ENCODE data around the gene TMA7.
A peak's percentile ranks its signal among the peaks of the same experiment; 100 is the strongest.
"Not testable (repeated sequence)": the region's sequence is repeated elsewhere in the genome, so short reads cannot be mapped to it uniquely, and the experiment has no call there.

The TMA7 gene

DNA sequence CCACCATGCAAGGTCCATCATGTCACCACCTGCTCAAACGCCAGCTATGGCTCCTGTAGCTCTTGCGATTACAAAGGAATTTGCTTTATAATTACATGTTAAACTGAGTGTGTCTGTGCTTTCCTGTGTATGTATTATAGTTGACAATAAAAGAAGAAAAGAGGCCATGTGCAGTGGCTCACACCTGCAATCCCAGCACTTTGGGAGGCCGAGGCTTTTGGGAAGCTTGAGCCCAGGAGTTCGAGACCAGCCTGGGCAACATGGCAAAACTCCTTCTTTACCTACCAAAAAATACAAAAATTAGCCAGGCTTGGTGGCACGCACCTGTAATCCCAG is 33.5 kb downstream of the TMA7 start:
- TF ChIP-seq, protein P1, sequence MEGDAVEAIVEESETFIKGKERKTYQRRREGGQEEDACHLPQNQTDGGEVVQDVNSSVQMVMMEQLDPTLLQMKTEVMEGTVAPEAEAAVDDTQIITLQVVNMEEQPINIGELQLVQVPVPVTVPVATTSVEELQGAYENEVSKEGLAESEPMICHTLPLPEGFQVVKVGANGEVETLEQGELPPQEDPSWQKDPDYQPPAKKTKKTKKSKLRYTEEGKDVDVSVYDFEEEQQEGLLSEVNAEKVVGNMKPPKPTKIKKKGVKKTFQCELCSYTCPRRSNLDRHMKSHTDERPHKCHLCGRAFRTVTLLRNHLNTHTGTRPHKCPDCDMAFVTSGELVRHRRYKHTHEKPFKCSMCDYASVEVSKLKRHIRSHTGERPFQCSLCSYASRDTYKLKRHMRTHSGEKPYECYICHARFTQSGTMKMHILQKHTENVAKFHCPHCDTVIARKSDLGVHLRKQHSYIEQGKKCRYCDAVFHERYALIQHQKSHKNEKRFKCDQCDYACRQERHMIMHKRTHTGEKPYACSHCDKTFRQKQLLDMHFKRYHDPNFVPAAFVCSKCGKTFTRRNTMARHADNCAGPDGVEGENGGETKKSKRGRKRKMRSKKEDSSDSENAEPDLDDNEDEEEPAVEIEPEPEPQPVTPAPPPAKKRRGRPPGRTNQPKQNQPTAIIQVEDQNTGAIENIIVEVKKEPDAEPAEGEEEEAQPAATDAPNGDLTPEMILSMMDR (IDR thresholded peaks at IDR 0.05; ENCODE audit: control insufficient read depth, extremely low read depth, insufficient read depth) = no peak
- H3K4me3 ChIP-seq (ENCODE audit: low read depth, low read length) = peak overlapping the region; percentile 87; the same call in 1 of the 2 replicates
- DNase-seq (ENCODE audit: low read depth) = no peak

DNA sequence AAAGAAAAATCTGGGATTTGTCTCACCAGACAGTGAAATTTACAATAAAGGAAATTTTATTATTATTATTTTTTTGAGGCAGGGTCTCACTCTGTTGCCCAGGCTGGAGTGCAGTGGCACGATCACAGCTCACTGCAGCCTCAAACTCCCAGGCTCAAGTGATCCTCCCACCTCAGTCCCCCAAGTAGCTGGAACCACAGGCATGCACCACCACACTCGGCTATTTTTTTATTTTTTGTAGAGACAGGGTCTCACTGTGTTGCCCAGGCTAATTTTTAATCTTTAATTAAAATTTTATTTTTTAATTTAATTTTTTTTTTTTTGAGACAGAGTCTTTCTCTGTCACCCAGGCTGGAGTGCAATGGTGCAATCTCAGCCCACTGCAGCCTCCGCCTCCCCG is 34.0 kb downstream of the TMA7 start:
- DNase-seq (ENCODE audit: low read depth) = not testable (repeated sequence)

GRCh38 chr3:48474619-48475018 is 34.6 kb downstream of the TMA7 start:
- no peak overlapping the region for H3K4me3 ChIP-seq (ENCODE audit: low read depth, low read length)
- TF ChIP-seq, protein P1 (IDR thresholded peaks at IDR 0.05; ENCODE audit: control insufficient read depth, extremely low read depth, insufficient read depth) = no peak
- no peak for DNase-seq (ENCODE audit: low read depth)

More for the DNA sequence above, 34.0 kb downstream of the TMA7 start:
- not testable (repeated sequence) for H3K4me3 ChIP-seq (ENCODE audit: low read depth, low read length)

GRCh38 chr3:48475188-48475587 is 35.1 kb downstream of the TMA7 start:
- TF ChIP-seq, protein P1 (IDR thresholded peaks at IDR 0.05; ENCODE audit: control insufficient read depth, extremely low read depth, insufficient read depth) = no peak
- no peak for DNase-seq (ENCODE audit: low read depth)
- no peak overlapping the region for H3K4me3 ChIP-seq (ENCODE audit: low read depth, low read length)

- no peak for DNase-seq (ENCODE audit: low read depth)
- TF ChIP-seq, protein P1 (IDR thresholded peaks at IDR 0.05; ENCODE audit: control insufficient read depth, extremely low read depth, insufficient read depth) = no peak
- H3K4me3 ChIP-seq (ENCODE audit: low read depth, low read length) = no peak overlapping the region
These were observed 36.5 kb downstream of the TMA7 start for GRCh38 chr3:48476426-48477053.

- H3K4me3 ChIP-seq (ENCODE audit: low read depth, low read length) = no peak overlapping the region
- TF ChIP-seq, protein P1 (IDR thresholded peaks at IDR 0.05; ENCODE audit: control insufficient read depth, extremely low read depth, insufficient read depth) = no peak
- DNase-seq (ENCODE audit: low read depth) = no peak
These were observed 38.0 kb downstream of the TMA7 start for GRCh38 chr3:48477959-48478520.

DNA sequence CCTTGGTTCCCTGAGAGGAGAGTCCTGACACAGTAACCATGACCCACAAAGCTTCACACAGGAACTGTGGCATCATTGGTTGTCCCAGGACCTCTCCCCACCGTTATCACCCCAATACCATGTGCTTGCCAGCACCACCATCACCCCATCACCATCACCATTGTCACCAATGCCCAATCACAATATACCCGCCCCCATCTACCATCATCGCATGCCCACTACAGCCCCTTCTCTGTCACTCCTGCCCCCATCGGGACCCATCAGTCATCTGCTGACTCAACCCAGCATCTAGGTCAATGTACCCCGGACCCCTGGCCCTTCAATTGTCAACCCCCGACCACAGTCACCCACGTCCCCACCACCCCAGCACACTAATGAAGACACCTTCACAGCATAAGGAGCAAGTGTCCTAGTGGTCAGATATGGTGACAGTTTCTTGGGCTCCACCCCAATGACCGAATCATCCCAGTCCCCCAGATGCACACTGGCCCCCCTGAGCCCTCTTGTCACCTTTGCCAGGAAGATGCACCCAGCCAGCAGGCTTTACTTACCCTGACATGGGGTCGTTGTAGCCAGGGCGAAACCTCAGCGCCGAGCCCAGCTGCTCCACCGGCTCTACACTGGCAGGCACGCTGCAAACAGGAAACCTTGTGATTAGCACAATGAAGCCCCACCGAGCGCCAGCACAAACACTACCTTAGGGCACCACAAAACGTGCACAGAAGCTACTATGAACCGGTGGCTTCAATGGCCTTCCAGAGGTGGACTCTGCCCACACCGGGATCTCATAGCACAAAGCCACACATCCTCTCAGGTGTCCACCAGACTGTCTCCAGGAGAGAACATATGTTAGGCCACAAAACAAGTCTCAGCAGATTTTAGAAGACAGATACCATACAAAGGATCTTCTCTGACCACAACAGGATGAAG is 38.8 kb downstream of the TMA7 start:
- no peak for DNase-seq (ENCODE audit: low read depth)
- no peak overlapping the region for H3K4me3 ChIP-seq (ENCODE audit: low read depth, low read length)
- TF ChIP-seq, protein P1 (IDR thresholded peaks at IDR 0.05; ENCODE audit: control insufficient read depth, extremely low read depth, insufficient read depth) = no peak

DNA sequence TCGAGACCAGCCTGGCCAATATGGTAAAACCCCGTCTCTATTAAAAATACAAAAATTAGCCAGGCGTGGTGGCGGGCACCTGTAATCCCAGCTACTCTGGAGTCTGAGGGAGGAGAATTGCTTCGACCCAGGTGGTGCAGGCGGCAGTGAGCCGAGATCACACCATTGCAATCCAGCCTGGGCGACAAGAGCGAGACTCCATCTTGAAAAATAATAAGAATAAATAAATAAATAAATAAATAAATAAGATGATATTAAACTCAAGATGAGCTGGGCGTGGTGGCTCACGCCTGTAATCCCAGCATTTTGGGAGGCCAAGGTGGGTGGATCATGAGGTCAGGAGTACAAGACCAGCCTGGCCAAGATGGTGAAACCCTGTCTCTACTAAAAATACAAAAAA is 40.8 kb downstream of the TMA7 start:
- H3K4me3 ChIP-seq (ENCODE audit: low read depth, low read length); DNase-seq (ENCODE audit: low read depth): not testable (repeated sequence)

DNA sequence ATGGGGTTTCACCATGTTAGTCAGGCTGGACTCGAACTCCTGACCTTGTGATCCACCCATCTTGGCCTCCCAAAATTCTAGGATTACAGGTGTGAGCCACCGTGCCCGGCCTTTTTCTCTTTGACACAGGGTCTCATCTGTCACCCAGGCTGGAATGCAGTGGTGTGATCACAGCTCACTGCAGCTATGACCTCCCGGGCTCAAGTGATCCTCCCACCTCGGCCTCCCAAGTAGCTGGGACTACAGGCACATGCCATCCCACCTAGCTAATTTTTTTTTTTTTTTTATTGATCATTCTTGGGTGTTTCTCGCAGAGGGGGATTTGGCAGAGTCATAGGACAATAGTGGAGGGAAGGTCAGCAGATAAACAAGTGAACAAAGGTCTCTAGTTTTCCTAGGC is 42.8 kb downstream of the TMA7 start:
- H3K4me3 ChIP-seq (ENCODE audit: low read depth, low read length) = not testable (repeated sequence)

More for the DNA sequence above, 42.8 kb downstream of the TMA7 start:
- not testable (repeated sequence) for DNase-seq (ENCODE audit: low read depth)

All from LNCaP clone FGC (cell line).